NOMO-1 treated with DMSO at 0.1 percent for 48 hours (cell line): Measurements from ENCODE around the gene CYP1B1.
A peak's percentile ranks its signal among the peaks of the same experiment; 100 is the strongest.
"Not testable (repeated sequence)": the region's sequence is repeated elsewhere in the genome, so short reads cannot be mapped to it uniquely, and the experiment has no call there.

Experiments used
- DNase-seq: peaks from one replicate; lab custom pipeline; 2025; ENCODE audit not compliant: unreplicated experiment; lab: John Stamatoyannopoulos, UW

The CYP1B1 gene

GRCh38 chr2:38099099-38100028 lies 23.4 kb upstream of the CYP1B1 start:
- DNase-seq = no peak

- no peak for DNase-seq
Observed at GRCh38 chr2:38098421-38099098, 22.6 kb upstream of the CYP1B1 start.

GRCh38 chr2:38097988-38098385 lies 22.0 kb upstream of the CYP1B1 start:
- DNase-seq = no peak

GRCh38 chr2:38097258-38097987 lies 21.5 kb upstream of the CYP1B1 start:
- no peak for DNase-seq

GRCh38 chr2:38095996-38096861 lies 20.3 kb upstream of the CYP1B1 start:
- peak; percentile 96 for DNase-seq

GRCh38 chr2:38095079-38095995 lies 19.4 kb upstream of the CYP1B1 start:
- no peak for DNase-seq

- no peak for DNase-seq
Observed at GRCh38 chr2:38093527-38094165, 17.7 kb upstream of the CYP1B1 start.

- no peak for DNase-seq
Observed at GRCh38 chr2:38092196-38092902, 16.4 kb upstream of the CYP1B1 start.

- DNase-seq = no peak
Observed at GRCh38 chr2:38091760-38092159, 15.8 kb upstream of the CYP1B1 start.

GRCh38 chr2:38090928-38091327 lies 15.0 kb upstream of the CYP1B1 start:
- no peak for DNase-seq

GRCh38 chr2:38090212-38090611 lies 14.3 kb upstream of the CYP1B1 start:
- not testable (repeated sequence) for DNase-seq

GRCh38 chr2:38085998-38086698 lies 10.2 kb upstream of the CYP1B1 start:
- DNase-seq = not testable (repeated sequence)

- DNase-seq = not testable (repeated sequence)
Observed at GRCh38 chr2:38084556-38084955, 8.6 kb upstream of the CYP1B1 start.

- DNase-seq = not testable (repeated sequence)
Observed at GRCh38 chr2:38082727-38083126, 6.8 kb upstream of the CYP1B1 start.

- peak; percentile 43 for DNase-seq
Observed at GRCh38 chr2:38080346-38080745, 4.4 kb upstream of the CYP1B1 start.

- no peak for DNase-seq
Observed at GRCh38 chr2:38079116-38080052, 3.4 kb upstream of the CYP1B1 start.

GRCh38 chr2:38077431-38077769 lies 1.4 kb upstream of the CYP1B1 start:
- DNase-seq = no peak
